ENCODE data around the gene AKAIN1. TPM values are rescaled to one million over a fixed set of nuclear protein-coding genes. Genes with fewer than 3 reads are reported as not detected.

Gene AKAIN1
- total RNA-seq, 1 donor from 2014 or later: not detected

- Histone ChIP-seq H3K9me3 (replicated peaks) (no peaks in the 10 kb centered on the region), H3K4me3 (peak overlapping the region; percentile 80), H3K27me3 (ENCODE audit: low read depth) (no peaks in the 10 kb centered on the region), H3K36me3 (peaks cover 21% of the 10 kb centered on the region), H3K27ac (replicated peaks) (peak overlapping the region; percentile 99), H3K4me1 (peaks cover 62% of the 10 kb centered on the region)
- TF ChIP-seq, protein P1, sequence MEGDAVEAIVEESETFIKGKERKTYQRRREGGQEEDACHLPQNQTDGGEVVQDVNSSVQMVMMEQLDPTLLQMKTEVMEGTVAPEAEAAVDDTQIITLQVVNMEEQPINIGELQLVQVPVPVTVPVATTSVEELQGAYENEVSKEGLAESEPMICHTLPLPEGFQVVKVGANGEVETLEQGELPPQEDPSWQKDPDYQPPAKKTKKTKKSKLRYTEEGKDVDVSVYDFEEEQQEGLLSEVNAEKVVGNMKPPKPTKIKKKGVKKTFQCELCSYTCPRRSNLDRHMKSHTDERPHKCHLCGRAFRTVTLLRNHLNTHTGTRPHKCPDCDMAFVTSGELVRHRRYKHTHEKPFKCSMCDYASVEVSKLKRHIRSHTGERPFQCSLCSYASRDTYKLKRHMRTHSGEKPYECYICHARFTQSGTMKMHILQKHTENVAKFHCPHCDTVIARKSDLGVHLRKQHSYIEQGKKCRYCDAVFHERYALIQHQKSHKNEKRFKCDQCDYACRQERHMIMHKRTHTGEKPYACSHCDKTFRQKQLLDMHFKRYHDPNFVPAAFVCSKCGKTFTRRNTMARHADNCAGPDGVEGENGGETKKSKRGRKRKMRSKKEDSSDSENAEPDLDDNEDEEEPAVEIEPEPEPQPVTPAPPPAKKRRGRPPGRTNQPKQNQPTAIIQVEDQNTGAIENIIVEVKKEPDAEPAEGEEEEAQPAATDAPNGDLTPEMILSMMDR (IDR thresholded peaks at IDR 0.05; ENCODE audit: borderline replicate concordance): no peak
- DNase-seq: peak; percentile 15
- intact Hi-C loops (cut with micrococcal nuclease): loop anchor here (5.0 kb wide), 1 partner anchor 60 kb away; the partner anchor contains the start of gene ZBTB14
Observed at GRCh38 chr18:5237083-5237722, 40.1 kb upstream of the AKAIN1 start.

GRCh38 chr18:5214583-5215351, 17.7 kb upstream of the AKAIN1 start:
- TF ChIP-seq, protein P1 (IDR thresholded peaks at IDR 0.05; ENCODE audit: borderline replicate concordance): no peak
- Histone ChIP-seq H3K27me3 (ENCODE audit: low read depth) (no peaks in the 10 kb centered on the region), H3K4me1 (no peaks in the 10 kb centered on the region), H3K4me3 (no peak overlapping the region), H3K27ac (replicated peaks) (no peak overlapping the region), H3K36me3 (no peaks in the 10 kb centered on the region), H3K9me3 (replicated peaks) (no peaks in the 10 kb centered on the region)
- intact Hi-C loops (cut with micrococcal nuclease): no loop called here
- DNase-seq: no peak

DNA sequence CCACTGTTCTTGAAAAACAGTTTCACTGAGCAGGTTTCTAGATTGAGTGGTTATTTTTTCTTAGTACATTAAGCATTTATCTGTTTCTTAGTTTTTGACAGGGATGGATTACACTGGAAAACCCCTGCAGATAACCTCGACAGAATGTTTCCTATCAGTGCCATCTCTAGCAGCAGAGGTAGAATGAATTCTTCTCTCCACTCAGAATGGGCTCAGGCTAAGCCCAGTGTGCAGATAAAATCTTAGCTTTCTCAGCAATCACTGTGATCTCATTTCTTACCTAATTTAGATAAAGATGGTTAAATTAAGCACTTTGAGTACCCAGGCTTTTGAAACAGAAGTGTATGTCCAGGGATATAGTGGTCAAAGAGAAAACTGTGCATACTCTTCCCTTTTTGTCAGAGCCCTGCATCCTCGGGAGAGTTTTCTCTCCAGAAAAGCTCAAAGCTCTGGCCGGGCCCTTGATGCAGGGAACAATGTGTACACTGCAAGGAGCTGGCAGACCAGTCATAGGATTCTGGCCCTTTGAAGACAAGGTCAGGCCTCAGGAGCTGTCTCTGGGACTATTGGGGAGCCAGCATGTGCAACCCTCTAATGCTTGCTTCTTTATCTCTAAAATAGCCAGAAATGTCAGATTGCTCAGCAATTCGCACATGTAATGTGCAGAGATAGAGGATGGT, 10.6 kb upstream of the AKAIN1 start:
- no peak for DNase-seq
- Histone ChIP-seq H3K27me3 (ENCODE audit: low read depth) (no peaks in the 10 kb centered on the region), H3K36me3 (no peaks in the 10 kb centered on the region), H3K4me3 (no peak overlapping the region), H3K27ac (replicated peaks) (no peak overlapping the region), H3K9me3 (replicated peaks) (no peaks in the 10 kb centered on the region), H3K4me1 (no peaks in the 10 kb centered on the region)
- TF ChIP-seq, protein P1 (IDR thresholded peaks at IDR 0.05; ENCODE audit: borderline replicate concordance): no peak
- intact Hi-C loops (cut with micrococcal nuclease): no loop called here

DNA sequence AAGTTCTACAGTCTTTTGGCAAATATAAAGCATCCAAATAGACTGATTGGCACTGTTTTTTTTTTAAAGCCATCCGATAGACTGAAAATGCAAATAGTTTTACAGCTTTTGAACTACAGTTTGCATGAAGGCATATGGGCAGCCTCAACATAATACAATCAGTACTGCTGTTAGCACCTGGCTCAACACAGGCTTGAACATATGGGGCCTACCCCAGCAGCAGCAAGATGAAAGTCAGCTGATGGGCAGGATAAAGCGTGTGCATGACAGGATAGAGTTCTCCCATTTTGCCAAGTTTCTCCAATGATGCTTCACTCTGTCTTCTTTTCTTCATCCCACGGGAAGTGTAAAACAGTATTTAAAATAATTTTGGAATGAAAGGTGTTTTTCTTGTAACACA, 1.3 kb upstream of the AKAIN1 start:
- intact Hi-C loops (cut with micrococcal nuclease): no loop called here
- no peak overlapping the region for H3K27ac ChIP-seq (replicated peaks)
- DNase-seq: no peak

DNA sequence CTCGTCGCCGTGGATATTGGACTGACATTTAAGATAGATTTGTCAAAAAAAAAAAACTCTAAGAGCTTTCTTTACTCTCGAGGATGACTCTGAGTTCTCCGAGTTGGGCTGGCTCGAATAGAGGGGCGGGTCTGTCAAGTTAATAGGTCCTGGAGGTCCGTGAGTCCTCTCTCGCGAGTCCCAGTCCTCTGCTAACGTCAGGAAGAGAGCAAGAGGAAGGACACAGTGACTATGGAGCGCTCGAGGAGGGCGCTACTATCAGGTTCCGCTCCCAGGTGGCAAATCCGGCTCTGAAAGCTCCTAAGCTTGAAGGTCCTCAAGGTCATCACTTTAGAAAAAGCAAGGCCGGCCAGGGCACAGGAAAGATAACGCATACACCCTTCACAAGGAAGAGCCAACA, 404 bp upstream of the AKAIN1 start:
- DNase-seq: no peak
- H3K27ac ChIP-seq (replicated peaks): no peak overlapping the region
- TF ChIP-seq, protein P1 (IDR thresholded peaks at IDR 0.05; ENCODE audit: borderline replicate concordance): no peak
- no peaks in the 10 kb centered on the region for H3K9me3 ChIP-seq (replicated peaks)
- intact Hi-C loops (cut with micrococcal nuclease): no loop called here
- H3K4me3 ChIP-seq: no peak overlapping the region
- peaks cover 84% of the 10 kb centered on the region for H3K27me3 ChIP-seq (ENCODE audit: low read depth)
- no peaks in the 10 kb centered on the region for H3K36me3 ChIP-seq
- peaks cover 5% of the 10 kb centered on the region for H3K4me1 ChIP-seq

More for the DNA sequence above, 1.3 kb upstream of the AKAIN1 start:
- TF ChIP-seq, protein P1 (IDR thresholded peaks at IDR 0.05; ENCODE audit: borderline replicate concordance): no peak
- Histone ChIP-seq H3K36me3 (no peaks in the 10 kb centered on the region), H3K4me1 (peaks cover 5% of the 10 kb centered on the region), H3K27me3 (ENCODE audit: low read depth) (peaks cover 84% of the 10 kb centered on the region), H3K9me3 (replicated peaks) (no peaks in the 10 kb centered on the region), H3K4me3 (no peak overlapping the region)
